Glutamatergic neuron (in vitro differentiated cells): ENCODE measurements around the gene SLC22A31. TPM values are rescaled to one million over a fixed set of nuclear protein-coding genes. Genes with fewer than 3 reads are reported as not detected.

Experiments used
- DNase-seq: peaks from one replicate; pipeline ENCODE4 v3.0.0; 2022
- H3K27ac Mint-ChIP-seq: one replicate; pipeline ENCODE4 v1.8.0; 2020; ENCODE audit warnings: mild to moderate bottlenecking, mixed read lengths, inconsistent platforms; ENCODE audit not compliant: unreplicated experiment
- H3K27me3 Mint-ChIP-seq: one replicate; pipeline ENCODE4 v1.8.0; 2020; ENCODE audit warnings: mild to moderate bottlenecking, moderate library complexity, mixed read lengths, inconsistent platforms; ENCODE audit not compliant: unreplicated experiment
- H3K36me3 Mint-ChIP-seq: one replicate; pipeline ENCODE4 v1.8.0; 2020; ENCODE audit warnings: mild to moderate bottlenecking, mixed read lengths, inconsistent platforms; ENCODE audit not compliant: unreplicated experiment
- H3K4me1 Mint-ChIP-seq: one replicate; pipeline ENCODE4 v1.8.0; 2020; ENCODE audit warnings: mild to moderate bottlenecking, low read depth, mixed read lengths, inconsistent platforms; ENCODE audit not compliant: unreplicated experiment
- H3K4me3 Mint-ChIP-seq: one replicate; pipeline ENCODE4 v1.8.0; 2020; ENCODE audit warnings: mild to moderate bottlenecking, mixed read lengths, inconsistent platforms; ENCODE audit not compliant: unreplicated experiment
- H3K9me3 Mint-ChIP-seq: one replicate; pipeline ENCODE4 v1.8.0; 2020; ENCODE audit warnings: mild to moderate bottlenecking, moderate library complexity, mixed read lengths, inconsistent platforms; ENCODE audit not compliant: unreplicated experiment
- CTCF ChIP-seq: fragments of 200-600 bp; sonication (generic); IDR thresholded peaks from one replicate; pipeline ENCODE4 v1.5.0; 2021; ENCODE audit not compliant: partially characterized antibody, unreplicated experiment
- total RNA-seq: library from RNA; stranded (reverse); fragmentation: NEBNext Ultra II Directional; extraction: Animal tissue kit (Norgen Biotek cat#: 25700); gene quantifications from one replicate; pipeline ENCODE4 v1.2.1, GENCODE V29; 2021; ENCODE audit not compliant: unreplicated experiment

Gene SLC22A31
- total RNA-seq, 1 donor from 2014 or later: 3.9 TPM

GRCh38 chr16:89237733-89238132 lies 37.4 kb upstream of the SLC22A31 start:
- no peaks in the 10 kb centered on the region for H3K4me1 Mint-ChIP-seq
- H3K4me3 Mint-ChIP-seq: no peak overlapping the region
- DNase-seq: no peak
- H3K36me3 Mint-ChIP-seq: peaks cover 17% of the 10 kb centered on the region
- H3K27ac Mint-ChIP-seq: no peak overlapping the region
- peaks cover 7% of the 10 kb centered on the region for H3K27me3 Mint-ChIP-seq
- H3K9me3 Mint-ChIP-seq: peaks cover 5% of the 10 kb centered on the region
- TF ChIP-seq CTCF: no peak

- H3K4me3 Mint-ChIP-seq: peak overlapping the region; percentile 6
- H3K27ac Mint-ChIP-seq: peak overlapping the region; percentile 4
- peaks cover 7% of the 10 kb centered on the region for H3K9me3 Mint-ChIP-seq
- H3K4me1 Mint-ChIP-seq: no peaks in the 10 kb centered on the region
- H3K36me3 Mint-ChIP-seq: peaks cover 36% of the 10 kb centered on the region
- DNase-seq: no peak
- peaks cover 6% of the 10 kb centered on the region for H3K27me3 Mint-ChIP-seq
- no peak for TF ChIP-seq CTCF
These were observed 33.5 kb upstream of the SLC22A31 start for GRCh38 chr16:89233678-89234490.

- no peak for TF ChIP-seq CTCF
- peaks cover 16% of the 10 kb centered on the region for H3K9me3 Mint-ChIP-seq
- no peaks in the 10 kb centered on the region for H3K4me1 Mint-ChIP-seq
- no peak overlapping the region for H3K4me3 Mint-ChIP-seq
- DNase-seq: no peak
- H3K27me3 Mint-ChIP-seq: peaks cover 7% of the 10 kb centered on the region
- H3K36me3 Mint-ChIP-seq: peaks cover 53% of the 10 kb centered on the region
- H3K27ac Mint-ChIP-seq: no peak overlapping the region
These were observed 31.8 kb upstream of the SLC22A31 start for GRCh38 chr16:89232107-89232506.

GRCh38 chr16:89230255-89230654 lies 29.9 kb upstream of the SLC22A31 start:
- Mint-ChIP-seq H3K4me1 (peaks cover 2% of the 10 kb centered on the region), H3K27me3 (peaks cover 5% of the 10 kb centered on the region), H3K9me3 (peaks cover 20% of the 10 kb centered on the region), H3K36me3 (peaks cover 62% of the 10 kb centered on the region), H3K27ac (no peak overlapping the region), H3K4me3 (no peak overlapping the region)
- no peak for TF ChIP-seq CTCF
- DNase-seq: no peak

GRCh38 chr16:89224665-89225064 lies 24.3 kb upstream of the SLC22A31 start:
- TF ChIP-seq CTCF: no peak
- Mint-ChIP-seq H3K27ac (no peak overlapping the region), H3K9me3 (peaks cover 23% of the 10 kb centered on the region), H3K27me3 (peaks cover 4% of the 10 kb centered on the region), H3K4me1 (peaks cover 2% of the 10 kb centered on the region), H3K36me3 (peaks cover 46% of the 10 kb centered on the region), H3K4me3 (peak overlapping the region; percentile 48)
- no peak for DNase-seq
